WTC11 (cell line): ENCODE data around the gene OR13C8. TPM values are rescaled to one million over a fixed set of nuclear protein-coding genes. Genes with fewer than 3 reads are reported as not detected.
"Not testable (repeated sequence)": the region's sequence is repeated elsewhere in the genome, so short reads cannot be mapped to it uniquely, and the experiment has no call there.

ENCODE experiments used
- ATAC-seq: fragments of 200-7000 bp; cut with Tn5 transposase; 2 replicates; pipeline ENCODE4 v1.10.0; 2021; ENCODE audit warnings: mild to moderate bottlenecking, moderate library complexity
- CTCF ChIA-PET: fragments of 300-600 bp; sonication (Branson Sonifier 250); formaldehyde crosslinking; loops from one replicate; lab custom pipeline; 2021; ENCODE audit warnings: antibody characterized with exemption; lab: Charles Lee
- POLR2A ChIA-PET: fragments of 350-600 bp; sonication (Branson Sonifier 250); formaldehyde crosslinking; loops from one replicate; lab custom pipeline; 2021; ENCODE audit warnings: antibody characterized with exemption; lab: Charles Lee
- DNase-seq: peaks from one replicate; pipeline ENCODE4 v3.0.0; 2021; ENCODE audit warnings: low spot score
- H3K27ac Mint-ChIP-seq: 2 replicates; pipeline ENCODE4 v1.8.0; 2021; ENCODE audit warnings: mixed read lengths
- H3K27me3 Mint-ChIP-seq: 2 replicates; pipeline ENCODE4 v1.8.0; 2021; ENCODE audit warnings: low read depth, mild to moderate bottlenecking, moderate library complexity, mixed read lengths
- H3K36me3 Mint-ChIP-seq: 2 replicates; pipeline ENCODE4 v1.8.0; 2021; ENCODE audit warnings: mixed read lengths
- H3K4me1 Mint-ChIP-seq: 2 replicates; pipeline ENCODE4 v1.8.0; 2022; ENCODE audit warnings: mixed read lengths
- H3K4me3 Mint-ChIP-seq: 2 replicates; pipeline ENCODE4 v1.8.0; 2021; ENCODE audit warnings: mild to moderate bottlenecking, moderate library complexity, mixed read lengths
- H3K9me3 Mint-ChIP-seq: 2 replicates; pipeline ENCODE4 v1.8.0; 2021; ENCODE audit warnings: mixed read lengths
- ARID4B ChIP-seq: sonication (generic); formaldehyde crosslinking; IDR thresholded peaks from 2 replicates; pipeline ENCODE4 v1.8.0; 2023; ENCODE audit warnings: missing genetic modification reagents, mild to moderate bottlenecking, borderline replicate concordance
- ATF3 ChIP-seq: sonication (generic); formaldehyde crosslinking; conservative IDR thresholded peaks from 2 replicates; pipeline ENCODE4 v1.8.1; 2022; ENCODE audit warnings: mild to moderate bottlenecking, missing genetic modification reagents
- KAT7 ChIP-seq: sonication (generic); formaldehyde crosslinking; IDR thresholded peaks from 2 replicates; pipeline ENCODE4 v1.8.1; 2023; ENCODE audit warnings: missing genetic modification reagents, mild to moderate bottlenecking, borderline replicate concordance
- MXD4 ChIP-seq: fragments of 250-450 bp; sonication (Bioruptor Pico); IDR thresholded peaks from 2 replicates; pipeline ENCODE4 v1.8.0; 2021; ENCODE audit warnings: mild to moderate bottlenecking, moderate library complexity, borderline replicate concordance
- PRDM15 ChIP-seq: sonication (generic); formaldehyde crosslinking; IDR thresholded peaks from 2 replicates; pipeline ENCODE4 v1.8.0; 2022; ENCODE audit warnings: missing genetic modification reagents
- PRRX2 ChIP-seq: fragments of 250-450 bp; sonication (Bioruptor Pico); IDR thresholded peaks from 2 replicates; pipeline ENCODE4 v1.8.0; 2021; ENCODE audit warnings: mild to moderate bottlenecking
- RELA ChIP-seq: sonication (generic); formaldehyde crosslinking; IDR thresholded peaks from 2 replicates; pipeline ENCODE4 v1.8.1; 2022; ENCODE audit warnings: missing genetic modification reagents, mild to moderate bottlenecking, borderline replicate concordance
- TCF7 ChIP-seq: sonication (generic); formaldehyde crosslinking; IDR thresholded peaks from 2 replicates; pipeline ENCODE4 v1.8.0; 2022; ENCODE audit warnings: mild to moderate bottlenecking, low read depth, missing genetic modification reagents, moderate library complexity
- USF1 ChIP-seq: sonication (generic); formaldehyde crosslinking; IDR thresholded peaks from 2 replicates; pipeline ENCODE4 v1.8.0; 2022; ENCODE audit warnings: mild to moderate bottlenecking, missing genetic modification reagents
- ZNF232 ChIP-seq: sonication (generic); formaldehyde crosslinking; IDR thresholded peaks from 2 replicates; pipeline ENCODE4 v1.8.0; 2022; ENCODE audit warnings: mild to moderate bottlenecking, missing genetic modification reagents
- ZSCAN18 ChIP-seq: fragments of 250-450 bp; sonication (Bioruptor Pico); IDR thresholded peaks from 2 replicates; pipeline ENCODE4 v2.1.2; 2022; ENCODE audit warnings: mild to moderate bottlenecking, moderate library complexity
- total RNA-seq: library from RNA; stranded (reverse); gene quantifications from 3 replicates; pipeline ENCODE4 v1.2.3, GENCODE V29; 2021

OR13C8 gene
- total RNA-seq, 1 experiment from 2014 or later: not detected

GRCh38 chr9:104604801-104605200 is 35.8 kb downstream of the OR13C8 start (continued):
- TF ChIP-seq ATF3 (CRISPR knock-in tag): no peak
- no peak for TF ChIP-seq TCF7
- TF ChIP-seq, all 79 proteins: peak for 0

GRCh38 chr9:104605527-104605926 is 36.6 kb downstream of the OR13C8 start, which contains the start of gene OR13C2:
OR13C2 (minus strand) TSS chr9:104605627; CDS start chr9:104605627, 0 bp downstream.
- H3K36me3 Mint-ChIP-seq, CTCF ChIA-PET, ATAC-seq, H3K4me1 Mint-ChIP-seq, H3K4me3 Mint-ChIP-seq, H3K27me3 Mint-ChIP-seq, H3K9me3 Mint-ChIP-seq, POLR2A ChIA-PET, DNase-seq, H3K27ac Mint-ChIP-seq: not testable (repeated sequence)

GRCh38 chr9:104606152-104606551 is 37.2 kb downstream of the OR13C8 start:
- ChIA-PET CTCF (no interaction called here), POLR2A (no interaction called here)
- TF ChIP-seq KAT7 (CRISPR knock-in tag) (no peak), ZSCAN18 (CRISPR knock-in tag) (no peak), ZNF232 (CRISPR knock-in tag) (no peak), RELA (no peak), PRDM15 (CRISPR knock-in tag) (no peak), PRRX2 (CRISPR knock-in tag) (no peak), MXD4 (CRISPR knock-in tag) (no peak), ARID4B (CRISPR knock-in tag) (no peak), USF1 (CRISPR knock-in tag) (no peak)
- Mint-ChIP-seq H3K27me3 (no peaks in the 10 kb centered on the region), H3K9me3 (no peaks in the 10 kb centered on the region), H3K4me1 (no peaks in the 10 kb centered on the region), H3K4me3 (no peak overlapping the region), H3K36me3 (no peaks in the 10 kb centered on the region), H3K27ac (no peak overlapping the region)
- no peak for ATAC-seq
- no peak for DNase-seq
